Activated T-cell treated with anti-CD3 and anti-CD28 coated beads for 4 hours (primary cell): Measurements from ENCODE around the gene PTPRN2.

Experiments used
- DNase-seq: peaks from one replicate; pipeline ENCODE4 v3.0.0-alpha.2; 2020

PTPRN2 gene

DNA sequence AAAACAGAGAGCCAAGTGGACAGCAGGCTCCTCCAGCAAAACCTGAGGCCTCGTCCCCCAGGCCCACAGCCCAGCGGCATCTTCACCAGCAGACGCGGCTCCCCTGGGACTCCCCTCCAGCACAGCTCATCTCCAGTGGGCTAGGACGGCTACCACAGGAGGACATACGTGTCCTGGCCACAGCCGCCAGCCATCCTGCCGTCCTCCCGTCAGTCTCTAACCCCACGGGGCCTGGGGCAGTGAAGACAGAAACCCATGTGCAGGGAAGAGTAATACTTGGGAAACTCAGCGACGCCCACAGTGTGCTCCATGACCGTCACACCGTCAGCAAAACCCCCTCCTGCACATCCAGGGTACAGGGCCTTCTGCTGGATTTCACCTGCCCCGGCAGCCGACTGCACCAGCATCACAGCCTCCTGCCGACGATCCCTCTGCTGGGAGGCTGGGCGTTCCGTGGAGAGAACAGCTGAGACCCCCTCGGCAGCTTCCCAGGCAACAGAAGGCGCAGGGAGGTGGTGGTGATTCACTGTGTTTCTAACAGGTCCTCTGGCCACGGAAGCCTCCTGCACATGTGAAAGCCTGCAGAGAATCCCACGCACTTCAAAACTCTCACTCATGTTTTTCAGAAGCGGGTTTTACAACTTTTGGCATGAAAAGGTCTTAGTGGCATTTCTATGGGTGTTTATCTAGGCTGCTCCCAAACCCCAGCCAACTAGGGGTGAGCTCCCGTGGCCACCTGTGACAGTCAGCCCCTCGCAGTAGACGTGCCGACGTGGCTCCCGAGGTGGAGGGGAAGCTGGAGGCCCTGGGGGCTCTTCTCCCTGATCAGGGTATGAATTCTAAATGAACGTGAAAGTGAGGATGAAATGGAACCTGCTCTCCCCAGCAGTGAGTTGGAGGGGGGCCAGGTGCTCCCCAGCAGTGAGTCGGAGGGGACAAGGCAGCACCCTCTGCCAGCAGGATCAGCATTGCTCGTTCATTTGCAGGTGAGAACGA is 513.5 kb downstream of the PTPRN2 start:
- no peak for DNase-seq

DNA sequence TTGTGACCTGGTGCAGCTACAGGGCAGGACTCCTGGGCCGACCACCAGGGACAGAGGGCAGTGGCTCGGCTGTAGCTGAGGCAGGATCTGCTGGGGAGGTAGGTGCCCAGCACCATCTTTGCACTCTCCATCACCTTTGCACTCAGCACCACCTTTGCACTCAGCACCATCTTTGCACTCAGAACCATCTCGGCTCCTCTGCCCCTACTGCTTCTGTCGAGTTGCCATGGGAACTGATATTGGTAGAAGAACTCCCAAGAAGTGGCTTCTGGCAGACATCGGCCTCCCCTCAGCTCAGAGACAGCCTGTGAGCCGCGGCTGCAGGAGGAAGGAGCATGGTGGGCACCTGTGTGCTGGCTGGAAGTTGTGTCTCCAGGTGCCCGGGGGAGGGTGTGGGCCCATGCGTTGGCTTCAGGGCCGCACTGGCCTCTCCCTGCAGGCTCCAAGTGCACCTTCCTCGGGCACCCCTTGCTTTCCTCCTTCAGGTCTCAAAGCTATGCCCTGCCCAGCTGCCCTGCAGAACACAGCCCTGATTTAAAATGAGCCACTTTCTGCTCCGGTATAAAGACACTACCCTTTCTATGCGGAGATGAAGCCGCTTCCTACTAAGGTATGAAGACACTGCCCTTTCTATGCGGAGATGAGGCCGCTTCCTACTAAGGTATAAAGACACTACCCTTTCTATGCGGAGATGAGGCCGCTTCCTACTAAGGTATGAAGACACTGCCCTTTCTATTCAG is 514.5 kb downstream of the PTPRN2 start:
- DNase-seq: no peak

DNA sequence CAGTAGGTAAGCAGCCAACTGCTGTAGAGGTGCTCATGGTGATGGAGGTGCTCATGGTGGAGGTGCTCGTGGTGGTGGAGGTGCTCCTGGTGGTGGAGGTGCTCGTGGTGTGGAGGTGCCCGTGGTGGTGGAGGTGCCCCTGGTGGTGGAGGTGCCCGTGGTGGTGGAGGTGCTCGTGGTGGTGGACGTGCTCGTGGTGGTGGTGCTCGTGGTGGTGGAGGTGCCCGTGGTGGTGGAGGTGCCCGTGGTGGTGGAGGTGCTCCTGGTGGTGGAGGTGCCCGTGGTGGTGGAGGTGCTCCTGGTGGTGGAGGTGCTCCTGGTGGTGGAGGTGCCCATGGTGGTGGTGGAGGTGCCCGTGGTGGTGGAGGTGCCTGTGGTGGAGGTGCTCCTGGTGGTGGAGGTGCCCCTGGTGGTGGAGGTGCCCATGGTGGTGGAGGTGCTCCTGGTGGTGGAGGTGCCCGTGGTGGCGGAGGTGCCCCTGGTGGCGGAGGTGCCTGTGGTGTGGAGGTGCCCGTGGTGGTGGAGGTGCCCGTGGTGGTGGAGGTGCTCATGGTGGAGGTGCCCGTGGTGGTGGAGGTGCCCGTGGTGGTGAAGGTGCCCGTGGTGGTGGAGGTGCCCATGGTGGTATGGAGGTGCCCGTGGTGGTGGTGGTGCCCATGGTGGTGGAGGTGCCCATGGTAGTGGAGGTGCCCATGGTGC is 517.3 kb downstream of the PTPRN2 start:
- DNase-seq: no peak

DNA sequence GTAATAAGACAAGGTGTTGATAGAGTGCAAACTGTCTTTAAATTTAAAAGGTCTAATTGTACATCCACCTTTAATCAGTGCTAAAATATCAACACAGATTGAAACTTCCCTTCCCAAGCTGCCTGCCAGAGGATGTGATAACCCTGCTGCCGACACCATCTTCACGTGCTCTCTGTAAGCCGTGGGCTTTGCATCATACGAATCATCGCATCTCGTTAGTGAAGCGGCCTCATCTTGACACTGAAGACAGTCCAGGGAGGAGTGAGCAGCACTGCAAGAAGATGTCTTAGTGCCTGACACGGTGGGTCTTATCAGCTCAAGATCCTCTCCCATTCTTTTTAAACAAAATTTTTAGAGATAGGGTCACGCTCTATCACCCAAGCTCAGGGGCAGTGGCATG is 518.8 kb downstream of the PTPRN2 start:
- DNase-seq: no peak

GRCh38 chr7:158067931-158068482 is 519.6 kb downstream of the PTPRN2 start:
- DNase-seq: no peak

DNA sequence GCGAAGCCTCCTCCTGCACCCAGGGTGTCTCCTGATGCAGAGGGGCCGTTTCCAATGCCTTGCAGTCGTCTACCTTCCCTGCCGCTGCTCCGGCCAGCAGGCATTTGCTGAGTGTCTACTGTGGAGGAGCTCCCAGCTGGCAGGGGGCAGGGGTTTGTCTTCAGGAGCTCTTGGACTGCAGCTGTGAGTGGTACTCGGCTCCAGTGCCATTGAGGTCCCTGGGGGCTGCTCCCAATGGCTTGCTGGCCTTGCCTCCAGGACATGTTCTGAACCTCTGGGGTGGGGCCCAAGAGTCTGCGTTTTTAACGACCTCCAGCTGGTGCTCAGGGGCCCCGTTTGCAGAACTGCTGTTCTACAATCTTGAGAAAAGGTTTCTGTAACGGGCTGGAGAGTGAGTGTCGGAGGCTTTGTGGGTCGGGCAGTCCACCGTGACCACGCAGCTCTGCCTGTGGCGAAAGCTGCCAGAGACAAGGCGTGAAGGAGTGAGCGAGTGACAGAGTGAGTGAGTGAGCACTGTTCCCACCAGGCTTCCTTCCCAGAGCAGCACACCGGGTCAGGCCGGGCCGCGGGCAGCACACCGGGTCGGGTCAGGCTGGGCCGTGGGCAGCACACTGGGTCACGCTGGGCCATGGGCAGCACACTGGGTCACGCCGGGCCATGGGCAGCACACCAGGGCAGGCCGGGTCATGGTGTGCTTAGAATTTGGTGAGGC is 520.2 kb downstream of the PTPRN2 start:
- DNase-seq: no peak

DNA sequence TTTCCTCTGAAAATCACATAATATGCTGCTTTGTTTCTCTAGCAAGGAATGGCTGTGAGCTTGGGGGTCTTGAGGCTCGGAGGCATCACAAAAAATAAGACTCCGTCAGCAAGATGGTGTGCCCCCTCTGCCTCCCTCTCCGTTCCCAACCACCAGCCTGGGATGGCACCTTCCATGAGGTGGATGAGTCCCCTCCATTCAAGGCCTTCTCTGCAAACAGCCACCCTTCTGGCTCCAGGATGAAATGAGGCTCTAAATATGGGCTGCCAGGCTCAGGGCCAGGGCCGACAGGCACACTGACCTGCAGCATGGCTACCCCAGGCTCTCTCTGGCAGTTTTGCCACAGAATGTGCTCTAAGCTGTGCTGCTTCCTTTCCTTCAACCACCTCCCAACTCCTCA is 521.5 kb downstream of the PTPRN2 start:
- DNase-seq: no peak

DNA sequence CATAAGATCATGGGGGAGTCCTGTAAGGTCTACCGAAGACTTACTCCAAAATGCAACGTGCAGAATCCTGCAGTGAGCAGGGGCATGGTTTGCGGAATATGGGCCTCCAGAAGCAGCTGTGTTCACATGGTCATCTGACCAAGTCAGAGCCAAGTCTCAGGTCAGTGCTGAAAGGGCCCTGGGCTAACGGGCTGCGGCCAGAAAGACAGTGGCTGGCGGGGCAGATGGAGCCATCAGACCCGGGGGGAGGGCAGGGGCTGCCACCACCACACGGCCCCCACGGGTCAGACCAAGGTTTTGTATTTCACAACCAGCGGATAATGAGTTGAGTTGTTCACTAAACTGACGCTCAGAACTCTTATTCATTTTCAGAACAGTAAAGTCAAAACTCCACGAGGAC is 522.3 kb downstream of the PTPRN2 start:
- no peak for DNase-seq

DNA sequence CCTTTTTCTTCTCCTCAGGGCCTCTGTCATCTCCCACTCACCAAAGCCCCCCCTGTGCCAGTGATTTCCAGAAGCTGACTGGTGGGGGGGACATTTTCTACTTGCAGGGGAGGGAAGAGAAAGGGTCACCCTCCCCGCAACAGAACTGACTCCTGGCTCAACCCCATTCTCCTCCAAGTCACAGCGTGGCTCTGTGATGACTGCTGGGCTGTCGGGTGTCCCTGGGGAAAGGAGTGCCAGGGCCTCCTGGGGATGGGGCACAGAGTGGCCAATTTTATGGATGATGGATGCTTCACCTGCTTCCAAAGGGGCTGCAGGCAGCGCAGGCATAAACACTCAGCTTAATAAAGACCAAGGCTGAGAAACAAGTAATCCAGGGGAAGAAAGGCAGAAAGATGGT is 523.0 kb downstream of the PTPRN2 start:
- no peak for DNase-seq

GRCh38 chr7:158063850-158064610 is 523.6 kb downstream of the PTPRN2 start:
- no peak for DNase-seq

- no peak for DNase-seq
These were observed 525.0 kb downstream of the PTPRN2 start for GRCh38 chr7:158062661-158063060.

DNA sequence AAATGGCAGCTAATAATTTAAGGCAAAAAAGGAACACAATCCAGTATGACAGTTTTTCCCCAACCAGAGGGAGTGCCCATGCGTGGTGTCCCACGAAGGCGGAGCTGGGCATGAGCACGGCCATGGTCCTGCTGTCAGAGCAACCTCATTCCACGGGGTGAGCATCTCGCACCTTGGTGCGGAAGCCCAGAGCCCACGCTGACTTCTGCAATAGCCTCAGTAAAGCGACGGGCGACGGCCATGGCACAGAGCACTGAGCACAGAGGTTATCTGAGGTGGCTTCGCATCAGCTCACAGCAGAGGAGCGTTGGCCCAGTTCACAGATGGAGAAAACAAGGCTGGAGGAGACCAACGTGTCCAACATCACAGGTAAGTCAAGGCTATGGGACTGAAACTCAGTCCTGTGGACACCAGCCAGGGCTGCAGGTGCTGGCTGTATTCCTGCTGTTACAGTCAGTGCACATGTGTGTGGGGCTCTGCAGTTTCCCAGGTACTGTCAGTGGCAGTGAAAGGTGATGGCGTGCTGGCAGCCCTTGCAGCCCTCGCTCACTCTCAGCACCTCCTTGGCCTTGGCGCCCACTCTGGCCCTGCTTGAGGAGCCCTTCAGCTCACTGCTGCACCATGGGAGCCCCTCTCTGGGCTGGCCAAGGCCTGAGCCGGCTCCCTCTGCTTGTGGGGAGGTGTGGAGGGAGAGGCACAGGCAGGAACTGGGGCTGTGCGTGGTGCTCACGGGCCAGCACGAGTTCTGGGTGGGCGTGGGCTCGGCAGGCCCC is 525.6 kb downstream of the PTPRN2 start:
- DNase-seq: no peak

GRCh38 chr7:158061026-158061630 is 526.5 kb downstream of the PTPRN2 start:
- no peak for DNase-seq

DNA sequence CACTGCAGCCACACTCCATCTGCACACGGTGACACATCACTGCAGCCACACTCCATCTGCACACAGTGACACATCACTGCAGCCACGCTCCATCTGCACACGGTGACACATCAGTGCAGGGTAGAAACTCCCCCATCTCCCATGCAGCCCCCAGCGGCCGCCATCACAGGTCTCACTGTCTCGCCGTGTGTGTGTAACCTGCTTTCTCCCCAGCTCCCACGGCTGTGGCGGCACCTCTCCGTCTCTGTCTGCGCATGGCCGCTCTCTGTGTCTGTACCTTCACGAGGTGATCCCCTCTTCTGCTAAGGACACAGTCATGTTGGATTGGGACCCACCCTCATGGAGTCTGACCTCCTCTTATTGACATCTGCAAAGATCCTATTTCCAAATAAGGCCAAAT is 527.4 kb downstream of the PTPRN2 start:
- DNase-seq: no peak

GRCh38 chr7:158057446-158057845 is 530.2 kb downstream of the PTPRN2 start:
- no peak for DNase-seq

- DNase-seq: no peak
These were observed 530.9 kb downstream of the PTPRN2 start for GRCh38 chr7:158056761-158057160.

DNA sequence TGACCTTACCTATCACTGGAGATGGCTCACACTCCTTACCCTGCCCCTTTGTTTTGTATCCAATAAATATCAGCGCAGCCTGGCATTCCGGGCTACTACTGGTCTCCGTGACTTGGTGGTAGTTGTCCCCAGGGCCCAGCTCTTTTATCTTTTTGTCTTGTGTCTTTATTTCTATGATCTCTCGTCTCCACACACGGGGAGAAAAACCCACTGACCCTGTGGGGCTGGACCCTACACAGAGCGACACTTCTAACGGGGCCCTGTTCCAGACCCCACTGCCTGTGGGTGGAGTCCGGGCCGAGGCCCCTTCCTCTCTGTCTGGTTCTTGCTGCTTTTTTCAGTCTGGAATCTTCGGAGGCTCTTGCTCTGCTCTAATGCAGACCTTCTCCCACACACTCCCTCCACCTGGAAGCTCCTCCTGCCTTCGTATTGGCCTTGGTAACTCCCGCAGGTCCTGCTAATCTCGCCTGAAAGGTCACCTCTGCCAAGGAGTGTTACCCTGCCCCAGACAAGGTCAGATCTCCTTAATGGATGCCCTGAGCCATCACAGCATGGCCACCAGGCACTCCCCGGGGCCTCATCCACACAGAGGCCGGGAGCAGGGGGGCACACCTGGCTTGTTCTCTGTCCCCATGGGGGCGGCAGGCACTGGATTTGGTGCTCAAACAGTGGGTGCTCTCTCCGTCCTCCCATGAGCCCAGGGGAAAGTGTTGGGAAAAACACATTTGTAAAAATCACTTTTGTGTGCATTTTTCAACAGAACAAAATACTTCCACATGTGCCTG is 531.7 kb downstream of the PTPRN2 start:
- no peak for DNase-seq

DNA sequence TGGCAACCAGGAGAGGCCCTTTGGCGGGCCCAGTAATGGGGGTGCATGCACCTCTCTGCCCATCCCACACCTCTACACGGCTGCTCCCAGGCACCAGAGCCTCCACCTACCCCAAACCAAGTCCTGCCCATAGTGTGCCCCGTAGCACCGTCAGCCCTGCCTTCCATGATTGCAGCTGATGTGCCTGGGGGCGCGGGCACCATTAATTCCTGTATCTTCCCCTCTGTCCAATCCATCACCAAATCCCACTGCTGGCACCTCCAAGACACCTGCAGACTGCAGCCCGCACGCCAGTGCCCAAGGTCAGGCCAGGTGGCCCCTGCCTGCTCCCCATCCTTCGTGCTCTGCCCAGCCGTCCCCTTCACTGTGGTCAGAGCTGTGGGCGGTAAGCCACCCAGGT is 533.0 kb downstream of the PTPRN2 start:
- no peak for DNase-seq

GRCh38 chr7:158054081-158054480 is 533.5 kb downstream of the PTPRN2 start:
- no peak for DNase-seq
